CMK (cell line): Measurements from ENCODE around the gene TMC6.
"Not testable (repeated sequence)": the region's sequence is repeated elsewhere in the genome, so short reads cannot be mapped to it uniquely, and the experiment has no call there.

Source experiments
- DNase-seq: peaks from one replicate; pipeline ENCODE4 v3.0.0-alpha.2; 2010; ENCODE audit warnings: low read depth

The TMC6 gene, protein sequence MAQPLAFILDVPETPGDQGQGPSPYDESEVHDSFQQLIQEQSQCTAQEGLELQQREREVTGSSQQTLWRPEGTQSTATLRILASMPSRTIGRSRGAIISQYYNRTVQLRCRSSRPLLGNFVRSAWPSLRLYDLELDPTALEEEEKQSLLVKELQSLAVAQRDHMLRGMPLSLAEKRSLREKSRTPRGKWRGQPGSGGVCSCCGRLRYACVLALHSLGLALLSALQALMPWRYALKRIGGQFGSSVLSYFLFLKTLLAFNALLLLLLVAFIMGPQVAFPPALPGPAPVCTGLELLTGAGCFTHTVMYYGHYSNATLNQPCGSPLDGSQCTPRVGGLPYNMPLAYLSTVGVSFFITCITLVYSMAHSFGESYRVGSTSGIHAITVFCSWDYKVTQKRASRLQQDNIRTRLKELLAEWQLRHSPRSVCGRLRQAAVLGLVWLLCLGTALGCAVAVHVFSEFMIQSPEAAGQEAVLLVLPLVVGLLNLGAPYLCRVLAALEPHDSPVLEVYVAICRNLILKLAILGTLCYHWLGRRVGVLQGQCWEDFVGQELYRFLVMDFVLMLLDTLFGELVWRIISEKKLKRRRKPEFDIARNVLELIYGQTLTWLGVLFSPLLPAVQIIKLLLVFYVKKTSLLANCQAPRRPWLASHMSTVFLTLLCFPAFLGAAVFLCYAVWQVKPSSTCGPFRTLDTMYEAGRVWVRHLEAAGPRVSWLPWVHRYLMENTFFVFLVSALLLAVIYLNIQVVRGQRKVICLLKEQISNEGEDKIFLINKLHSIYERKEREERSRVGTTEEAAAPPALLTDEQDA

DNA sequence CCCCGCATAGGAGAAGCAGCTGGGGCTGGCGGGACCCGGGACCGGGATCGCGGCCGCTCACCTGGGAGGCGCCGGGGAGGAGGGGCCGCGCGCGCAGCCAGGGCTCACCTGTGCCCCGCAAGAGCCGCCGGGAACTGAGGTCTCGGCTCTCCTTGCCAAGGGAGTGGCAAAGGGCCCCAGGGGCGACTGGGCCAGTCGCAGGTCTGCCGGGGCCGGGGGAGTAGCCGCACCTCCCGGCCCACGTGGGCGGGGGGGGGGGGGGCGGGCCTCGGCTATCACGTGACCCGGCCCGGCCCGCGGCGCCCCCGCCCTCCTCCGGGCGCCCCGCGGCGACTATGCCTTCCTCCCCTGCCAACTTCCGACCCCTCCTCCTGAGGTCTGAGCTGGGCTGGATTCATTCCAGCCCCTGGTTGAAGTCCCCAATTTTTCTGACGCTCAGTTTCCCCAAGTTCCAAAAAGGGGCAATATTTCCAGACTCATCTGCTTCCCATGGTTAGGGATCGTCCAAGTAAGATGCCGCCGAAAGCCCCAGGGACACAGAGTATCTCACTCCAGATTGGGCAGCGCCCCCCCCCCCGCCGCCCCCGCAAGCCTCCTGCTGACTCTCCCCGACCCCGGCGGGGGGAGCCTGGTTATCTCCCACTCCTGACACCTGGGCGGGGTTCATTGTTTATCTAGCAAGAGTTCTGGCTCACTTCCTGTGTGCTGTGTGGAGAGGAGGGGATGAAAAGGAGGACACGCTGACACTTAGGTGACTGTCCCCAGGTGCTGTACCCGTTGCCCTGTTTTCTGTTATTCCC is at the start of gene TMC6:
TMC6 (minus strand) TSS at position 205 of the 800 bp plus-strand sequence. CDS start 1,923 bp downstream, outside the sequence.
- DNase-seq = peak; percentile 83

DNA sequence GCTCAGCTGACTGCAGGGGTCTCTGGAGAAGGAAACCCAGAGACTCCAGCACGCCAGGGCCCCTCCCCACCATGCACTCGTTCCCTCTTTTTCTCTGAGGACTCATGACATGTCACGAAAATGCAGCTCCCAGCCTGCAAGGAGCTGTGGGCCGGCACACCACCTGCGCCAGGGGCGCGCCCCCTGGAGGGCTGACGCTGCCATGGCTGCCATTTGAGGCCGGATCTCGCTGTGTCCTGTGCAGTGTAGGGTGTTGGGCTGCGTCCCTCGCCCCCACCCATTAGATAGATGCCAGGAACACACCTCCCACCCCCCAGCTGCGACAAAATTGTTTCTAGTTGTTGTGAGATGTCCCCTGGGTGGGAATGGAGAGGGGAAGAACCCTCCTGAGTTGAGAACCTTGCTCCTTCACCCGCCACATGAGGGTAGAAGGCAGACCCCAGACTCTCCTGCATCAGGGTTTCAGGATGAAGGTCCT is 48.0 kb upstream of the TMC6 start:
- no peak for DNase-seq

DNA sequence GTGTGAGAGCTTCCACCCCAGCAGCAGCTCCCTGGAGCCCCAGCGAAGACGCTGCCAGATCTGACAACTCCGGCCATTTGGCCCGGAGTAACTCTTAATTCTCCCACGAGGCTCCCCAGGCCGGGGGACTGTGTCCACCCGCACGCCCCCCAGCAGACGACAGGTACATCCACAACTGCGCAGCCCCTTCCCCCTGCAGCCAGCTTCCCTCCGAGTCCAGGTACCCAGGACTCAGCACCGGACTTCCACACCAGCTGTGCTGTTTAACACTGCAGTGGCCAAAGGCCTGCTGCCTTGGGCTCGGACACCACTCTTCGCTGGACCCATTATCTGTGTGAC is 47.1 kb upstream of the TMC6 start:
- no peak for DNase-seq

DNA sequence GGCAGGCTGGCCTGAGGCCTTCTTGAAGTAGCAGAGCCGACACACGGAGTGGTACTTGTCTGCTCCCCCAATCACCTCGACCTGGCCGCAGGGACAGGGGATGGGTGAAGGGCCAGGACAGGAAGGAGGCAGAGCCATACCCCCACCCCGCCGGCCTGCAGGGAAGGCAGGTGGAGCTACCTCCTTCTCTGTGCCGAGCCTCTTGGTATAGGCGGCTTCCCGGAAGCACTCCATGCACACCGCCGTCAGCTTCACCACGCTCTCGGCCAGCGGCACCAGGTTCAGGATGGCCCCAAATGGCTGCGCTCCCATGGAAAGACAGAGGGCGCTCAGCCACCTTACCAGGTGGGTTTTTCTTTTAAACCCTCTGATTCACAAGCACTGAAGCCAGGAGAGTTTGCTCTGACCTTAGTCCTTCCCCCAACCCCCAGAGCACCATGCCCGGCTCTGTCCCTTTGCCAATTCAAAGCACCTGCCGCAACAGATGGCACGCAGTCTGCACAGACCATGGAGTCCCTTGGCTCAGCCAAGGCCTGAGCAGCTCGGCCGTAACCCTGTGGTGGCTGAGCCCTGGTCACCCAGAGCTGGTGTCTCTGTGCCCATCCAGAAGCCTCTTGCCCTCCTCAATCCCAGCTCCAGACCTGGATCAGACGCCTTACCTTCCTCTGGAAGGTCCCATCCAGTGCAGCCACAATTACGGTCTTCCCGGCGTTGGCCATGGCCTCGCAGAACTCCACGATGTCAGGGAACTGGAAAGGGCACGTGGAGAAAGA is 46.5 kb upstream of the TMC6 start:
- no peak for DNase-seq

DNA sequence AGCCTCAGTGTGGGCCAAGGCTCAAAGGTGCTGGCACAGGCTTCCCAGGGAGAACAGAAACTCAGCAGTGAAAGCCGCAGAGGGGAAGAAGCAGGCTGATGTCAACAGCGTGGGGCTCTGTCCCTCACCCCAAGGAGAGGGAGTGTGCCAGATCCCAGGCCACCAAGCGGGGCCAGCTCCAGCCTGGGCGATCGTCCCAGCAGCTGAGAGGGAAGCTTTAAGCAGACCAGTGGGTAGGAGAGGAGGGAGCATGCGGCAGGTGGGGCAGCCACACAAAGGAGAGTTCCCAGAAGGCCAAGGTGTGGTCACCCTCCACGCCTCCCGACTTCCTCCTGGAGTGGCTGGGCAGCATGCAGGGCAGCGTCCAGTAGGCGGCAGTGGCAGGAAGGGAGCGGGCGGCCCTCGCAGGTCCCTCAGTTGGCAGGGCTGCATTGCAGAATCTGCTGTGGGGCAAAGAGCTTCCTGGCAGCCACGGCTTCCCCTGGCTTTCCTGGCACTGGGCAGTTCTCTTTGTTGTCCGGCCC is 45.9 kb upstream of the TMC6 start:
- DNase-seq = no peak

DNA sequence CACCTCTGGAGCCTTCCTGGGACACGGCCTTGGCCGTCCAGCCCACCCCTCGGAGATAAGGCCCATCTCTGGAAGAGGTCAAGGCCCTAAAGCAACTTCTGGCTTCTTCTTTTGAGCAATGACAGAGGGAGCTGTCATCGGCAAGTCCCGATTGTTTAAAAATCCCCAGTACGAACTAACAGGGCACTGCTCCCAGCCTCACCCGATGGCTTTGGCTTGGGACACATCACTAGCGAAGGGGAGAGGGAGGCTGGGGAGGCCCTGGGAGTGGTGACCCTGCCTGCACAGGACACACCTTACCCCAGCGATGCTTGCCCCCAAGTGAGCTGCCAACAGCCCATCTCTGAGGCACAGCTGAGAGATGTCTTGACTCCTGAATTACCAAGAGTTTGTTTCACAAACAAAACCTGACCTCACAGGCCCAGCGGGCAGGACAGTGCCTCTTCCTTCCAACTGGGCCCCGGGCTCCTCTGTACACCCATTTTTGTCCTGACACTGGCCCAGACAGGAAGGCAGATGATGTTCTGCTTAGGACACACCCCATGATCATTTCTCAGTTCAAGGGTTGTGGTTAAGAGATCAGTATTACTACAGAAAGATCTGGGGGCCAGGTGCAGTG is 44.7 kb upstream of the TMC6 start:
- DNase-seq = no peak

DNA sequence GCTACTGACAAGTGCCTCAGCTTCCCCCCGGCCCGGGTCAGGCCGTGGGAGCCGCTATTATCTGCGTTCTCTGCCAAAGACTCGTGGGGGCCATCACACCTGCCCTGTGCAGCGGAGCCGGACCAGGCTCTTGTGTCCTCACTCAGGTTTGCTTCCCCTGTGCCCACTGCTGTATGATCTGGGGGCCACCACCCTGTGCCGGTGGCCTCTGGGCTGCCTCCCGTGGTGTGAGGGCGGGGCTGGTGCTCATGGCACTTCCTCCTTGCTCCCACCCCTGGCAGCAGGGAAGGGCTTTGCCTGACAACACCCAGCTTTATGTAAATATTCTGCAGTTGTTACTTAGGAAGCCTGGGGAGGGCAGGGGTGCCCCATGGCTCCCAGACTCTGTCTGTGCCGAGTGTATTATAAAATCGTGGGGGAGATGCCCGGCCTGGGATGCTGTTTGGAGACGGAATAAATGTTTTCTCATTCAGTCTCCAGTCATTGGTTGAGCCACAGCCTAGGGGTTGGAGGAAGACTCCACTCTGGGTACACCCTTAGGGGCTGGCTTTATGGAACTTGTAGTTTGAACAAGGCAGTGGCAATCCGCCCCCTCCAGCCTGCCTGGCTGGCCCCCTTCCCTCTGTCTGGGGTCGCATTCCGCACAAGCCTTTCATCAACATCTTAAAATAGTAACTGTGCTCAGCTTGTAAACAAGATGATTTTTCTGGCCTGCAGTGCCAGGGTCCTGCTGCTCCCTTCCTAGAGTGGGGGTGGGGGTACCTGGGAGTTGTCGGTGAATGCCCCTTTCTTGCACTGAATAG is 43.9 kb upstream of the TMC6 start:
- DNase-seq = no peak

DNA sequence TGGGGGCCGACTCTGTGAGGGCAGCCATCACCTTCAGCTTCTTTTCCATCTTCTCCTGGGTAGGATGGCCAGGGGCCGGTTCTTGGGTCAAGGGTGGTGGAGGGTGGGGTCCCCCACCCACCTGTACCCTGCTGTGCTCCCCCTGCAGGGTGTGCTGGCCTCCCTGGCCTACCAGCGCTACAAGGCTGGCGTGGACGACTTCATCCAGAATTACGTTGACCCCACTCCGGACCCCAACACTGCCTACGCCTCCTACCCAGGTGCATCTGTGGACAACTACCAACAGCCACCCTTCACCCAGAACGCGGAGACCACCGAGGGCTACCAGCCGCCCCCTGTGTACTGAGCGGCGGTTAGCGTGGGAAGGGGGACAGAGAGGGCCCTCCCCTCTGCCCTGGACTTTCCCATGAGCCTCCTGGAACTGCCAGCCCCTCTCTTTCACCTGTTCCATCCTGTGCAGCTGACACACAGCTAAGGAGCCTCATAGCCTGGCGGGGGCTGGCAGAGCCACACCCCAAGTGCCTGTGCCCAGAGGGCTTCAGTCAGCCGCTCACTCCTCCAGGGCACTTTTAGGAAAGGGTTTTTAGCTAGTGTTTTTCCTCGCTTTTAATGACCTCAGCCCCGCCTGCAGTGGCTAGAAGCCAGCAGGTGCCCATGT is 43.2 kb upstream of the TMC6 start:
- DNase-seq = not testable (repeated sequence)

DNA sequence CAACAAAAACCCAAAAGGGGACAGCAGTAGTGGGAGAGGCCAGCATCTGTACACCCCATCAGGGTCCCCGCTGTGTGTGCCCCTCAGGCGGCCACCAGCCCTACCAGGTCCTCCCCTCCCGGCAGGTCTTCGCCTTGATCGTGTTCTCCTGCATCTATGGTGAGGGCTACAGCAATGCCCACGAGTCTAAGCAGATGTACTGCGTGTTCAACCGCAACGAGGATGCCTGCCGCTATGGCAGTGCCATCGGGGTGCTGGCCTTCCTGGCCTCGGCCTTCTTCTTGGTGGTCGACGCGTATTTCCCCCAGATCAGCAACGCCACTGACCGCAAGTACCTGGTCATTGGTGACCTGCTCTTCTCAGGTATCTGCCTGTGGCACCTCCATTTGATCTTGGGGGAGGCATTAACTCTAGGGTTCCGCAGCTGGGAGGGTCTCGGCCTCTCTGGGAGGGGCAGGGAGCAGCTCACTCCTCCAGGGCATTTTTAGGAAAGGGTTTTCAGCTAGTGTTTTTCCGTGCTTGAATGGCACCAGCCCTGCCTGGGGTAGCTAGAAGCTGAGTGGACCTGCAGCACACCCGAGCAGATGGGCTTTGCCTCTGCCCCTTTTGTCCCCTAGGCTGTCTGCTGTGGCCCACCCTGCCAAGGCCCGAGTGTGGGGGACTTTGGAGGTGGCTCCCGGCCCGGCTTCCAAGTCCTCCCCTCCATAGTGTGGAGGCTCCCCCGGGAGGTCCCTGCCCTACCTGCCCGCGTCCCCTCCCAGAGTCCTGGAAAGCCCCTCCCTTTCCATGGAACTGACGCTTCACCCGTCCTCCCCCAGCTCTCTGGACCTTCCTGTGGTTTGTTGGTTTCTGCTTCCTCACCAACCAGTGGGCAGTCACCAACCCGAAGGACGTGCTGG is 42.4 kb upstream of the TMC6 start:
- DNase-seq = no peak

DNA sequence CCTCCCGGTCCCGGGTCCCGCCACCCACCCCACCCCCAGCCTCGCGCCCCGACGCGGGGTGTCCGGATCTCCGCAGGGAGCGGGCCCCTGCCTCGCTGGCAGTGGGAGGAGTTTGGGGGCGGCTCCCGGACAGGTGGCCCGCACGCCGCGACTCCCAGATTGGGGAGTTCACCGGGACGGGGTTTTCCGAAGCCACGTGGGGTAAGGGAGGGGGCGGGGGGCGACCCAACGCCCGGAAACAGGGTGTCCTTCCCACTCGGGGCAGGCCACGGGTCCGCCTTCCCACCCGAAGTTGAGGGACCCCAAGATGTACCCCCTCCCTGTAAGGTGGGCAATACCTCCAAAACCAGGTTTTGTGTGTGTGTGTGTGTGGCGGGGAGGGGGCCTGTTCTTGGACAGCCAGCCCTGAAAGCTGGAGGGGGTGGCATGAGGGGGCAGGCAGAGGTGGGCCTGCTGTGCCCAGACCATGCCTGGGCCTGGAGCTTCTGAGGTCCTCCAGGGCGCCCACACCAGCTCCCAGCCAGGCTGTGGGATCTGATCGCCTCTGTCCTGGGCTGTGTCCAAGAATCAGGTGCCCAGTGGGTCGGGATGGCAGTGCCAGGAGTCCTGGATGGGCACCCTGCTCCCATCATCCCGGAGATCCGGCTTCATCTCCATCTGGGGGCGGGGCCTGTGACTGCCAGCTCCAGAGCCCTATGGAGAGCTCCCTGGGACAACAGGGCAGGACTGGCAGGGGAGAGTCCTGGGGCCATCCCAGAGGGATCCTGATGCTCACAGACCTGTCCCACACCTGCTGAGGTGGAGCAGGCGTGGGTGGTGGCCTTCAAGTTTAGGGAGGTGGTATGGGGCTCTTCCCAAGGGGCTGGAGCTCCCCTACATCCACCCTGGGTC is 40.6 kb upstream of the TMC6 start:
- no peak for DNase-seq

DNA sequence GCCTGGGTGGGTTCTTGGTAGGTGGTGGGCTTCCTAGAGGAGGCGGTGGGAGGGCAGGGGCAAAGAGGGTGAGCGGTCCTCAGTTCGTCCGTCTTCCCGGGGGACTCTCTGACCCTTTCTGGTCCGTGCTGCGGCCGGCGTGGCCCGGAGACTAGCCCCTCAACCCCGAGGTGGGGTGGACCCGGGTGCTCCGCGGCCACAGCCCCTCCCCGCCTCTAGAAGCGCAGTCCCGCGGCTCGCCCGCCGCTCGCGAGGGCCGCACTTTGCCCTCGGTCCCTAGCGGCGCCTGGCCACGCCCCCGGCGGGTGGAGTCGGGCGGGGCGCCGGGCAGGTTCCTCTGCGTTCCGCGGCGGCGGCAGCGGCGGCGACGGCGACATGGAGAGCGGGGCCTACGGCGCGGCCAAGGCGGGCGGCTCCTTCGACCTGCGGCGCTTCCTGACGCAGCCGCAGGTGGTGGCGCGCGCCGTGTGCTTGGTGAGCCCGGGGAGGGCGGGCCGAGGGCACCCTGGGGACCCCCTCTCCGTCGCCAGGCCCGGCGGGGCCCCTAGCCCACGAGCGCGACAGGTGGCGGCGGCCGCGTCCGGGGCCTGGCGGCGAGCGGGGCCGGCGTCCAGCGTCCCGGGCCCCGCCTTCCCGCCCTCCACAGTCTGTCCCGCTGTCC is 39.8 kb upstream of the TMC6 start, which contains the start of gene SYNGR2:
SYNGR2 (plus strand) TSS at position 340 of the 661 bp plus-strand sequence; CDS start at position 376, 36 bp downstream.
- peak; percentile 65 for DNase-seq

DNA sequence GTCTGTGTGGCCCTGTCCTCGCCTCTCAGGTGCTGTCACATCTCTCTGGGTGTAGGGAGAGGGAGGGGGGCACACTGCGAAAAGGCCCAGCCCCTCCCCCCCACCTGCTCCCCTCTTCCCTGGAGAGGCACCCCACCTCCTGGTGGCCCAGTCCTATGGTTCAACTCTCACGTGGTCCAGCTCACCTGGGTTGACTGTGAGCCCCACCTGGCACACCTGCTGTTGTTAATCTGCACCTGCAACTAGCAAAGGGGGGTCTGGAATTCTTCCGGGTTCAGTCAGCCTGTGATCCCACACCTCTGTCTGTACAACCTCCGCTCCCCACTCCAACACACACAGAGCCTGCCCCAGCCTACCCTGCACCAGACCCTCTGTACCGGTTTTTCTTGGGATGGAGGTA is 37.9 kb upstream of the TMC6 start:
- no peak for DNase-seq

DNA sequence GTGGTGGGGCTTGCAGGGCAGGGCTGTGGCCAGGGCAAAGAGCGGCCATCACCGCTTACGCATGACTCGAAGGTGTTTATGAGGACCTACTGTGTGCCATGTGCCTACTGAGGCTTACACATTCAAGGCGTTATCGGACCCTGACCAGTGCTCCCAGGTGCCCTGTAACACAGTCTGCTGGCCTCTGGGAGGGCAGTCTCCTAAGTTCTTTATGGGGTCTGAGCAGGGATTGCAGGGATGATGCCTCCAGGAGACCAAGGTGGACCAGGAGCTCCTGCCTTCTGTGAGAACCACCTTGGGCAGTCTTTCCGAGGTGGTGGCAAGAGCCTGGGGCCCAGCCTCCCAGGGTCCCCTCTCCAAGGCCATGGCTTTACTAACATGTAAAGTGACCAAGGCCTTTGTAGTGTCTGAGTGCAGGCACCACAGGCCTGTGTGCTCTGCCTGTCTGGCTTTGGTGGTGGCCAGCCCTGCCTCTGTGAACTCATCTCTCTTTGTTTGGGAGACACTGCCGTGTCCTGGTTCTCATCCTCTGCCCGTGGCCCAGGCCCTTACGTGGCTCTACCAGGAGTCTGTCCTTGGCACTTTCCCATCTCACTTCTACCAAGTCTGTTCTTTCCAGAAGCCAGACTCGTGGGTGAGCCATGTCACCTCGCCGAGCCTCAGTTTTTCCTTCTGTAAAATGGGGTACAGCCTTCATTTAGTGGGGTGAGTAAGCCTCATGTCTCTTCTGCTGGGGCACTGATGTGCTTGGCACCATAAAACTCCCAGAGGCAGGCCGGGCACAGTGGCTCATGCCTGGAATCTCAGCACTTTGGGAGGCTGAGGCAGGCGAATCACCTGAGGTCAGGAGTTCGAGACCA is 36.4 kb upstream of the TMC6 start:
- no peak for DNase-seq

DNA sequence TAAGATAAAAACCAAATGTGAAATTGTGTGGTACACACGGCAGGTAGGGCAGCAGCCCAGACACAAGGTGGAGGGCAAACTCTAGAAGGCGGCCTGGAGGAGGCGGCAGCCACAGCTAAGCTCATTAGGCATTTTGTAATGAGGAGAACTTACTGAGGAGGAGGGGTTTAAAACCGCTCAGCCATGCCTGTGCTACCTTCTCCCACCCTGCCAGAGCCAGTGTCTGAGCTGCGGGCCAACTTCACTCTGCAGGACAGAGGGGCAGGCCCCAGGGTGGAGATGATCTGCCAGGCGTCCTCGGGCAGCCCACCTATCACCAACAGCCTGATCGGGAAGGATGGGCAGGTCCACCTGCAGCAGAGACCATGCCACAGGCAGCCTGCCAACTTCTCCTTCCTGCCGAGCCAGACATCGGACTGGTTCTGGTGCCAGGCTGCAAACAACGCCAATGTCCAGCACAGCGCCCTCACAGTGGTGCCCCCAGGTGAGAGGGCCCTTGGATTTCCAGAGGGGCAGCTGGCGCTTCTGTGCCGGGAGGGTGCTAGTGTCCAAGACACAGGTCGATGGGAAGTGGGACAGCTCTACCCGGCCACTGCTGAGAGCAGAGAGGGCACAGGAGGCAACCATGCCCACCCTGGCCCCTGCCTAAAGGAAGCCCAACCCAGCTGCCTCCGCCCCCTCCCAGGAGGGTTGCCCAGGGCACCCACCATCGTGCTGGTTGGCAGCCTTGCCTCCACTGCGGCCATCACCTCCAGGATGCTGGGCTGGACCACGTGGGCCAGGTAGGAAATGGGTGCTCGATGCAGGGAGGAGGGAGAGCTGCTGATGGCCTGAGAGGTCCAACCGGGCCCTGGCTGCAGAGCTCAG is 35.6 kb upstream of the TMC6 start:
- DNase-seq = no peak
